22Rv1 (cell line): Measurements from ENCODE around the gene SNX24.

ENCODE experiments used
- ZFX ChIP-seq: fragments of 450-650 bp; IDR thresholded peaks from 2 replicates; pipeline ENCODE4 v1.6.1; 2017; ENCODE audit warnings: antibody characterized with exemption, borderline replicate concordance
- TF ChIP-seq, protein P1 (sequence below): fragments of 450-650 bp; IDR thresholded peaks from 2 replicates; pipeline ENCODE4 v1.5.1; 2017; ENCODE audit warnings: mild to moderate bottlenecking

- TF ChIP-seq, protein P1, sequence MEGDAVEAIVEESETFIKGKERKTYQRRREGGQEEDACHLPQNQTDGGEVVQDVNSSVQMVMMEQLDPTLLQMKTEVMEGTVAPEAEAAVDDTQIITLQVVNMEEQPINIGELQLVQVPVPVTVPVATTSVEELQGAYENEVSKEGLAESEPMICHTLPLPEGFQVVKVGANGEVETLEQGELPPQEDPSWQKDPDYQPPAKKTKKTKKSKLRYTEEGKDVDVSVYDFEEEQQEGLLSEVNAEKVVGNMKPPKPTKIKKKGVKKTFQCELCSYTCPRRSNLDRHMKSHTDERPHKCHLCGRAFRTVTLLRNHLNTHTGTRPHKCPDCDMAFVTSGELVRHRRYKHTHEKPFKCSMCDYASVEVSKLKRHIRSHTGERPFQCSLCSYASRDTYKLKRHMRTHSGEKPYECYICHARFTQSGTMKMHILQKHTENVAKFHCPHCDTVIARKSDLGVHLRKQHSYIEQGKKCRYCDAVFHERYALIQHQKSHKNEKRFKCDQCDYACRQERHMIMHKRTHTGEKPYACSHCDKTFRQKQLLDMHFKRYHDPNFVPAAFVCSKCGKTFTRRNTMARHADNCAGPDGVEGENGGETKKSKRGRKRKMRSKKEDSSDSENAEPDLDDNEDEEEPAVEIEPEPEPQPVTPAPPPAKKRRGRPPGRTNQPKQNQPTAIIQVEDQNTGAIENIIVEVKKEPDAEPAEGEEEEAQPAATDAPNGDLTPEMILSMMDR, result no peak
- no peak for TF ChIP-seq ZFX
These were observed 109.3 kb downstream of the SNX24 start for GRCh38 chr5:122954719-122955118.
